Activated gamma-delta T cell (primary cell): ENCODE results near the gene DFFB.

Experiments used
- DNase-seq: peaks from one replicate; lab custom pipeline; 2025; lab: John Stamatoyannopoulos, UW

DFFB gene

DNA sequence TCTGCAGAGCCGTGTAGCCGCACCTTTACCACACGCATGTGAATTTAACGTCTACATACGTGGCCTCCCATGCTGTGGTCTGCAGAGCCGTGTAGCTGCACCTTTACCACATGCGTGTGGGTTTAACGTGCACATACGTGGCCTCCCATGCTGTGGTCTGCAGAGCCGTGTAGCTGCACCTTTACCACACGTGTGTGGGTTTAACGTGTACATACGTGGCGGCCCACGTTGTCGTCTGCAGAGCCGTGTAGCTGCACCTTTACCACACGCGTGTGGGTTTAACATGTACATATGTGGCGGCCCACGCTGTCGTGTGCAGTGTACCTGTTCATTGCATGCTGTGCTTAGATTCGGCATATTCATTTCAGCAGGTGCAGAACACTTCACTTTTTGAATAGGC is 17.5 kb downstream of the DFFB start:
- DNase-seq, result no peak

DNA sequence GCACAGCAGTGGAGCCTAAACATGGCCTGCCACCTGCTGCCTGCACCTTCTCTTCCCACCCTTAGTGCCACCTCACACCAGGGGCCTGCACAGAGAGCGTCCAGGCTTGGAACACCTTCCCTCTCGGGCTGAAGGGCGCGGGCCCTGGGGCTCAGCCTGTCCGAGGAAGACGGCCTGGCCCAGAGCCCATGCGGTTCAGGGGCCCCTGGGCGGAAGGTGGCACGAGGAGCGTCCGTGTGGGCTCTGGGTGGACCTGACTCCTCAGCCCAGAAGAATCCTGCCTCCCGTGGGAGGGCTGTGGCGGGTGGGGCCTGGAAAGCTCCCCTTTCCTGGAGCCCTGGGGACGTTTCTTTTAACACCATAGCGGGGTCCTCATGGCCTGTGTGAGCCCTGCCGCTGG is 19.4 kb downstream of the DFFB start:
- DNase-seq, result no peak

DNA sequence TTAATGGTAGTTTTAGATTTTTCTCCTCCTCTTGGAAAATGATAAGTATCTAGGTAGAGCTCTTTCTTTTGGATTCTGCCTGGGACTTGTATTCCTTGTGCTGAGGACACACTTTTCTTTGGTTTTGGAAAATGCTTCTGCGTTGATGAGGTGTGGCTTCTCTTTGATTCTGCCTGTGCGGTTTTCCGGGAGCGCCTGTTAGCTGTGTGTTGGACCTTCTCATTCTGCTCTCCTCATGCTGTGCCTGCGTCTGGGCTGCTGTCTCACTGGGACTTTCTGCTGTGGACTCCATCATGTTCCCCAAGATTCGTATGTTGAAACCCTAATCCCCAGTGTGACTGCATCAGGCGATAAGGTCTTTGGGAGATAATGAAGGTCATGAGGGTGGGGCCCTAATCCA is 21.8 kb downstream of the DFFB start:
- no peak for DNase-seq

DNA sequence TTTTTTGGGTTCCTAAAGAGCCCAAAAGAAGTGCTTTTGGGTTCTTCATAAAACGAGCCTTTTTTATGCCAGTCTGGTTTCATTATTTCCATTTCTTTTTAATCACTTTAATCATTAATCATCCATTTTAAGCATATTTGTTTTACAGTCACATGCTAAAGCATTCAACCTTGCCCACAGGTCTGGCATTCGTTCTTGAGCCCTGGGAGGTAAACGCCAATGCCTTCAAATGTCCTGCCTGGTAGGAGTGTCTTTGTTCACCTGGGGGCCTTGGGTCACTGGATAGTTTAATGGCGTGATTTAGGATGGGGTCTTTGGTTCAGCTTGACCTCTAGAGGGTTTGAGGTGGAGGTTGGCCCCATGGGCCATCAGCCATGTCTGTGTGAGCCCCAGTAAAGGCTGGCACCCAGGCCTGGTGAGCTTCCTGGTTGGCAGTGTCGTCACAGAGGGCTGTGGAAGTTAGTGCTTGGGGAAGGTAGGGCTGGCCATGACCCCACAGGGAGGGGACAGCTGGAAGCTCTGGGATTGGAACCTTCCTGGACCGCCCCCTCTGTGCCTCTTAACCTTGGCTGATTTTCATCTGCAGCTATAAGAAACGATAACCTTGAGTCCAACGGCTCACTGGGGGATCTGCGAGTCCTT is 22.6 kb downstream of the DFFB start:
- no peak for DNase-seq

DNA sequence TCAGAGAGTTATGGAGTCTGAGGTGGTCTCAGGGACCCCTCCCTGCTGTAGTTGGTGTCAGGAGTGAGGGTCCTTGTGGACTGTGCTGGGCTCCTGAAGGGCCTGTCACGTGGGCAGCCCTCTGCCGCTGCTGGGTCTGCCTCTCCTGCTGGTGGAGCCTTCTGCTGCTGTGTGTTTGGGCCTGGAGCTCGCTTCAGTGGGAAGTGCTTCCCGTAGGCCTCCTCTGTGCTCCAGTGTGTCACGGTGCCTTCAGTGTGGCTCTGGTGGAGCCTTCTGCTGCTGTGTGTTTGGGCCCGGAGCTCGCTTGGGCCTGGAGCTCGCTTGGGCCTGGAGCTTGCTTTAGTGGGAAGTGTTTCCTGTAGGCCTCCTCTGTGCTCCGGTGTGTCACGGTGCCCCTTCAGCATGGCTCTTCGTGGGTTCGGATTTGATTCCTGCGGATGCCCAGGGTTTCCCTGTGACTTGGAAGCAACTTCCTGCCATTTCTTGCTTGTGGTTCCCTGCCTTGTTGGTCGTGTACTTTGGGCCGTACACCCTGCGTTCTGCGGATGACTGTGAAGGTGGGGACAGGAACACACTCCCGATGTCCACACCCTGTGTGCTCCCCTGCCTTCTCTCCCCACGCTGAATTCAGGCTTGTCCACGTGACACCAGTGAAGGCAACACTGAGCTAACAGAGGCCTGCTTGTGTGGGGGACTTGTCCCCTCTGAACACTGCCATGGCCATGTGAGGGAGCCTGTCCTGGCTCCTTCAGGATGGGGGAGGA is 23.3 kb downstream of the DFFB start:
- no peak for DNase-seq

DNA sequence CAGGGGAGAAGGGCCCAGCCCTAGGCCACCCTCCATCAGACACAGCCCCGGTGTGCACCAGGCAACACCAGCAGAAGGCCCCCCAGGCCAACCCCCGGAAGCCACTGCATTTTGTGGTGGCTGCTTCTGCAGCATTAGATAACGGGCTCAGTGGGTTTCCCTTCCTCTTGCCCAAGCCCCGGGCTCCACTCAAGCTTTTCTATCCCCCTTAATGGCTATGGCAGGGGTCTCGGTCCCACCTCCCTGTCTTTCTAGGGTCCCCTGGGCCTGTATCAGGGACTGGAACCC is 23.9 kb downstream of the DFFB start:
- no peak for DNase-seq

DNA sequence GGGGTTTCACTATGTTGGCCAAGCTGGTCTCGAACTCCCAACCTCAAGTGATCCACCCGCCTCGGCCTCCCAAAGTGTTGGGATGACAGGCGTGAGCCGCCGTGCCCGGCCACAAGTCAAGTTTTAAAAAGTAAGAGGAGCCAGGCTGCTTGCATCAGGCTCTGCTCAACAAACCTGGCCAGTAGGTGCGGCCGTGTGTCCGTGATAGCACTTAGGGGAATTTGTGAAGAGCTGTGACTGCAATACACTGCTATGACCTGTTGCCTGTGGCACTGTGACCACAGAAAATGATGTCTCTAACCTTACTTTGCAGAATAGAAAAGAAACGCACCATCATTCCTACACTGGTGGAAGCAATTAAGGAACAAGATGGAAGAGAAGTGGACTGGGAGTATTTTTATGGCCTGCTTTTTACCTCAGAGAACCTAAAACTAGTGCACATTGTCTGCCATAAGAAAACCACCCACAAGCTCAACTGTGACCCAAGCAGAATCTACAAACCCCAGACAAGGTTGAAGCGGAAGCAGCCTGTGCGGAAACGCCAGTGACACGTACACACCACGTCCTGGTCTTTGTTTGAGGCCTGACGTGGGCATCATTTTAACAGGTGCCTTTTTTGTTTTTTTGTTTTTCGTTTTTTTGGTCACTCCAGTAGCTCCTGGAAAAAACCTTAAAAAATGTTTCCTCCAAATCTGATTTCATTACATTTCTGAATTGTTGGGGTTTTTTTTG is 26.1 kb downstream of the DFFB start:
- no peak for DNase-seq

DNA sequence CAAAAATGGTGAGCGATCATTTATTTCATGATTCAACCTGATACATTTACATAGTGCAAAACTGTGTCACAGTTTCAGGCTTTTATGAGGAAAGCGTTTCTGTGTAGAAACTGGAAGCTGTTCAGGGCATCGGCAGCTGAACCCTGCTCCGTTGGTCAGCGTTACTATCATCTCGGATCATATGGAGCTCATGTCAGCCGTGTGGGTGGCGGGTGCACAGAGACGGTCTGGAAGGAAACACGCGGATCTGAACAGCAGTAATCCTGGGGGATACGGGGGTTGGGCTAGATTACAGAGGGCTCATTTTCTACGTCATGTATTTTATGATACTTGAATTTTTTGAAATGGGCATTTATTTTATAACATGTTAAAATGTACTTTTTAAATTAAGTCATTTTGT is 27.7 kb downstream of the DFFB start:
- DNase-seq, result no peak

DNA sequence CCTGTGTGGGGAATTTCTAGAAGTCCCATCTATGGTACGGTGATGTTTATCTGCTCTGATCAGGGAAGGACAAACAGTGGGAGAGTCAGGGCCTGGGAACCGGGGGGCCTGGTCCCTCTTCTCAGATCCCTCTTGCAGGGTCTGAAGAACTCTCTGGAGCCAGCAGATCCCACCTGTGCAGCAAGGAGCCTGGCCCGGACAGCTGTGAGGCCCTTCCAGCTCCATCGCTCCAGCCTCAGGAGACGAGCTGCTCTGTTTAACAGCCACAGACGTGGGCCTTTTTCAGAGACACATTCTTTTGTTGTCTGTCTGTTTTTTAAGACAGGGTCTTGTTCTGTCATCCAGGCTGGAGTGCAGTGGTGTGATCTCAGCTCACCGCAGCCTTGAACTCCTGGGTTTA is 28.3 kb downstream of the DFFB start:
- no peak for DNase-seq

DNA sequence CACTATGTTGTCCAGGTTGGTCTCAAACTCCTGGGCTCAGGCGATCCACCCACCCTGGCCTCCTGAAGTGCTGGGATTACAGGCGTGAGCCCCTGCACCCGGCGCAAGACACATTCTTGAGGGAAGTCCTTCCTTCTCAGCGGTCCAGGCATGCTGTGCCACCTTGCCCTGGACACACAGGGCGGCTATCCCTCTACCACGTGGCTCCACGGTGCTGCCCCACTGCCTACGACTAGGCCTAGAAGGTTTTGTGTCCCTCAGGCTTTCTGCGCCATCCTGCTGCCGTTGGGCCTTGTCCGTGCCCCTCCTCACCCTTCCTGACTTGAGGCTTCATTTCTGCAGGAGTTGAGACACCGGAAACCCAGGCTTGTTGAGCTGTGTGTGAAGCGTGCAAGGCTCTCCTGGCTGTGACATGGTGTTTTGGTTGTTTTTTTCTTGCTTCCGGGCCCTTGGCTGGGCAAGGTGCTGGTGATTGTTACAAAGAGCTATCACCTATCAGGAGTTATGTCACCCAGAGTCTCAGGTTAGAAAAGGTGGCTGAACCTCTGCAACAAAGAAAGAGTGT is 28.9 kb downstream of the DFFB start:
- no peak for DNase-seq

DNA sequence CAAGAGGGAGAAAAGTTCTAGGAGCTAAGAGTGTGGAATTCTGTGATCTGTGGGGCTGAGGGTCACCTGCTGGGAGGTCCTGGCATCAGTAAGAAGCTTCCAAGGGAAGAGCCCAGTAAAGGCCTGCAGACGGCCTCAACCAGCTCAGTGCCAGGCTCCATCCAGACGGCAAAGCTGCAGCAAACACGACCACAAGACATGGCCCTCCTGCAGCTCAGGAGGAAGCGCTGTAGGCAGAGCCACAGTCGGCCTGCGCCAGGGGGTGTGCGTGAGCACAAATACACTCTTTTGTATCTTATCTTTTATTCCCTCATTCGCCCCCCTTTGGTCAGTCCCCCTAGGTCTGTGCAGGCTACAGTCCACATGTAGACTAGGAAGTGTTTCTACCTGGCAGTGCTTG is 29.4 kb downstream of the DFFB start:
- no peak for DNase-seq

DNA sequence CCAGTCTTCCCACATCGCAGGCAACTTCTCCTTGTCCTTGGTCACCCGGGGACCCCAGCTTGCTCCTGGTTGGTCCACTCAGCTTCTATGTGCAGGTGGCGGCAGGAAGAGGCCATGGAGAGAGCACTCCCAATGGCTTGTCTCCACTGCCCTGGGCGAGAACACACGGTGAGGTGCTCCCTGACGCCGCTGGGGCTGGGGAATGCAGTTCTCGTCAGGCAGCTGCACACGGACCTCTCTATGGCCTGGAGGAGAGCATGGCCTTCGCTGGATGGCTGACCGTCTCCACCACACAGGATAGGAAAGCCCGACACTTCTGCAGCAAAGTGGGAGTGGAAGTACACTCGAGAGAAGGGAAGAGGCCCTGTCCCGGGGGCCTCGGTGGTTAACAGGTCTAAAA is 31.0 kb downstream of the DFFB start:
- no peak for DNase-seq

DNA sequence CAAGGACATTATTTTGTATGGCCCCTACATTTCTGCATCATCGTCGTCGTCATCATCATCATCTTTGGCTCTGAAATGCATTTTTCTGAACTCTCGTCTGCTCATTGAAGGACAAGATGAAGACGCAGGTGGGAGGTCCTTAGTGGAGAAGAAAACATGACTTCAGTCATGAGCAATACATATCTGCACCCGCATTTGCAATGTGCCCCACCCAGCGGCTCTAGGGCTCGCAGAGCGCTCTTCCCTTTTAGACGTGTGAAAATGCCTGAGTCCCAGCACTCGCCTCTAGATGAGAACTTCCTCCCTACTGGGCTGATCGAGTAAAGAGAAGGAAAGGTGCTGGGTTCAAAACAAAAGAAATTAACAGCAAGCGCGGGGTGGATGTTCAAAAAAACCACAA is 32.7 kb downstream of the DFFB start:
- DNase-seq, result no peak

DNA sequence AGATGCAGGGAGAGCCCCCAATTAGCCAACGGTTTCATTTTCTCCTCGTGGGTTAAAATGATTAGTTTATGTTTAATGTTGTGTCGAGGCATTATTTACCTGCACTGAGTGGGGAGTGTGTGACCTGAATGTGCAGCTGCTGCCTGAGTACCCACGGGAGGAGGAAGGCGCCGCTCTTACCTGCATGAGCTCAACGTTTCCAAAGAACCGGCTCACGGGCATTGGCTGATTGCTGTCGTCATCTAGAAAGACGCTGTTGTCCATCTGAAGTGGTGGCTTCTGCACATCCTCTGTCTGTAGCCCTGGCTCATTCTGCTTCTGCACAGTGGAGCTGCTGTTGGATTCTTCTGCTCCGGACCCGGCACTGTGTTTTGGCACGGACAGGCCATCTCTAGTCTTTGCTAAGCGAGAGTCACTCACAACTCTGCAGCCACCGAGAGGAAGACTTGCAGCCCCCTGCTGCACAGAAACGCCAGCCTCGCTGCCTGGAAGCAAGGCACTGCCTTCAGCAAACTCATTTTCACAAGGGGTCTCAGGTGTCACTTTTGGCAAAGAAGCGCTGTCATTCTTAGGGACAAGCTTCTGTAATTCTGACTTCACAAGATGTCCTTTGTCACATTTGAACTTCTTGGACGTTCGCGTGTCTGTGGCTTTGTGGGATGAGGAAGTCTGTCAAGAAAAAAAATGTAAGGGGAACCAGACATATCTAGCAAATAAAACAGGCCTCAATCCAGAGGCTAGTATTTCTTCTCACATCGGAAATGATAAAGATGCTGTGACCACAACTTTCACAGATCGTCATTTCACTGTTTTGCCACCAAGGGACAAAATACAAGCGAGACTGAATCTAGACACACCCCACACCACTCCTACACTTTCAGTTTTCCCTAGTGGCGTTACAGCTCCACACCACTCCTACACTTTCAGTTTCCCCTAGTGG is 33.4 kb downstream of the DFFB start:
- no peak for DNase-seq

DNA sequence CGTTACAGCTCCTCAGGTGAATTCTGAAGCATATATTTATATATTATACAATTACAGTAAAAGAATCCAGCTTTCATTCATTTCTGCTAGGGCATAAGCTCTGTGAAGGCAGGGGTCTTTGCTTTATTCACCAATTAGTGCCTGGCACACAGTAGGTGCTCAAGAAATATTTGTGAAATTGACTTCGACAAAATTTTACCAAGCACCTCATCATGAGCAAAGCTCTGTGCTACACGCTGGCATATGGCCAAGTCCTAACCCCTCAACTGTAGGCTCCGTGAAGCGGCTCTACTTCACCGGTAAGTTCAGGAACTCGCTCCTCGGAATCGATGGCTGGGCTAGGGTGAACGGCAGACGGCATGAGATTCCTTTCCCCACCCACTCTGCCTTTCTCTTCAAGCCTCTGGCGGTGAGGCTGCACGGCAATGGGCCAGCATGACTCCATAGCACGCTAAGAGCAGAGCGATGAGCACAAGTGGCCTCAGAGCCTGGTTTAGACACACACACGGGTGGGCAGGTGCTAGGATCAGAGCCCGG is 34.1 kb downstream of the DFFB start:
- no peak for DNase-seq

DNA sequence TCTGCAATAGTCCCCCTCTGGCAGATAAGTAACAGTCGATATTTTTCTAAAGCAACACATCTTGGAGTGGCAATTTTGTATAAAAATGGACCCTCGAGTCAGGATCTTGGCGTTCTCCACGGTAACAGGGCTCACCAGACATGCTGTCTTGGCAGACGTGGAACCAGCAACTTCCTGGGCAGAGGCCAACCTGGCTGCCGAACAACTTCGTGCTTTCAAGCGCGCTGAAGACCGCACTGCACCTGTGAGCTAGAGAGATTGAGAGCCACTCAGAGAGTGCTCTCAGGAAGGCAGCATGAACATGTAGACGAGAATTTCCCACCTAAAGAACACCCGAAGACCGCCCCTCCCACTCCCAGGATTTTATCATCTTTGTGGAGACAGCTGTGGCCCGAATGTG is 35.5 kb downstream of the DFFB start:
- DNase-seq, result no peak

DNA sequence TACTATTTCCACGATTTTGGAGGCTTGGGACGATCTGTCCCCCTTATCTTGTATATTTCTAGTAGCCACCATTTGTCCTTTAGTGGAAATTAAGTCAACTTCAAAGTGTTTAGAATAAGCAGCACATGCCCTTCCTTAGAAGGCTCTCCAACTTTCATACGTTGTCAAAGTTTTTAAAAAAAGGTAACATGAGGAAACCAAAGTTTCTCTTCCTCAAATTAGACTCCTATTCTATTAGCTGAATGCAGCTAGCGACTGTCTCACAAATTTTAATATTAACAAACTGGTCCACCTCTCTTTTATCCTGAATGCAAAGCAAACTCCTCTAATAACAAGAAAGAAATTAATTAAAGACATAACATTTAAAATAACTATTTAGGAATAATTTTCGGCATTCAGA is 35.9 kb downstream of the DFFB start:
- no peak for DNase-seq

DNA sequence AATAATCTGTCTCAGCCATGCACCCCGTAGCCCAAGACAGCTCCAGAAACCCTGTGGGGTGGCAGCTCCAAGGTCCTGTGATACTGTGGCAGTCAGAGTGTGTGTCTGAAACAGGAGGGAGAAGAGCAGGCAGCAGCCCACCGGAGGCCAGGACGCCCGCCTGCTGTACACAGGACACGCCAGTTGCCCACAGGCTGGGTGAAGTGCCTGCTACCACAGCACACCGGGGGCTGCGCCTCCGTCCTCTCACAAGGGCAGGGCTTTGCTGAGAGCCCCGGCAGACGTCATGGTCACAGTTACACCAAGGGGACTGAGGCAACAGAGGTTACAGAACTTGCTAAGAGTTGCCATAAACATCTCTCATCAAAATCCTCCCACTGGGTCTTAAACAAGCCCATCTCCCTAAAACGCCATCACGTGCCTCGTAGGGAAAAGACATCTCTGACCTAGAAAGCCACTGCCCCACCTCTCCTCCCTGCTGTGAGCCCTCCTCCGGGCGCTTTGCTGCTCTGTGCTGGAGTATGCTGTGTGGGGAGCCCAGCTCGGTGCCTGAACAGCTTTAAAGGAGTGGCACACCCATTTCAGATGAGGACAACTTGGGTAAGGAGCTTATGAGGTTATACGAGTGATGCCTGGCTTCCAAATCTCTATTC is 37.5 kb downstream of the DFFB start:
- no peak for DNase-seq

DNA sequence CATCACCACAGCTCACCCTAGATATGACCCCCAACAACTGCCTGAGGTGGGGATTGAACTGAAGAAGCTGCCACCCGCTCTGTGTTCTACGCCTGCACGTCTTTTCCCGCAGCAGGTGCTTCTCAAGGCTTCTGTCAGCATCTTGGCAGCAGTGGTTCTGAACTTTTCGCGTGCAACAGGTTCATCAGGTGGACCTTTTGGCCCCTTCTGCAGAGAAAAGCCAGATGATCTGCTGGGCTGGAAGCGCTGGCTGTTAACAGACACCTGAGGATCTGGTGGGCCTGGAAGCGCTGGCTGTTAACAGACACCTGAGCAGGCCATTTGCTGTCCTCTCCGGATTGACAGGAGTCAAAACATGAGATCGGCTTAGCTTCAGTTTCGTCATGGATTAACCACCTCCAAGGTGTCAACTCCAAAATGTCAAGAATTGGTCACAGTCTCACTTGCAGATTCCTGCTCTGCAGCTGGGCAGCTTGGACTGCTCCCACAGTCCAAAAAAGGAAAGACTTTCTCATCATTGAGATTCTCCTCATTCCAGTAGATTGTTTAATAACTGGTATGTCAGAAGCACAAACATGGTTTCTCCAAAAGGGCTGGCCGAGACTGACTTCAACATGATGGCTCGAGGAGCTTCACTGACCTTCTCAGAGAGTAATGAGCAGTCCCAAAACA is 38.1 kb downstream of the DFFB start:
- no peak for DNase-seq

DNA sequence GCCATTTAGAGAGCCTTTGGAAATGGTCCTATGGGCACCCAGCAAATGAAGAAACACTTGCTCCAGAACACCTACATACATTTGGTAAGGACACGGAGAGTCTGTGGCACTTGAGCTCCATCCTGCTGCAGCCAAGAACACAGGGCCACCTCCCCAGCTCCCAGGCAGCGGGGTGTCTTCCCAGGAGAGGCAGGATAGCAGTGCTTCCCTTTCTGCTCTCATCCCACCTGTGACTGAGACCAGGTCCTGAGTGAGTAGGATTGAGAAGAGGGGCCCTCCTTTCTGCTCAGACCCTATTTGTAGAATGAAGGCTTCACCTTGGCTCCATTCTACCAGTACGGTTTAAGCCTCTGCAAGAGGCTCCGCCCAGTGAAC is 38.7 kb downstream of the DFFB start:
- DNase-seq, result no peak
